CD4-positive, alpha-beta T cell treated with Interleukin-4 for 1 hour (primary cell): ENCODE results near the gene ARCN1.
"Not testable (repeated sequence)": the region's sequence is repeated elsewhere in the genome, so short reads cannot be mapped to it uniquely, and the experiment has no call there.

Experiments
- DNase-seq, 2 donors: peaks; one replicate each; pipeline ENCODE4 v3.0.0-alpha.2; 2020 to 2022

The ARCN1 gene

GRCh38 chr11:118606157-118606843, 34.1 kb downstream of the ARCN1 start:
- DNase-seq, result no peak

- DNase-seq, result no peak
These were observed 34.6 kb downstream of the ARCN1 start for GRCh38 chr11:118606844-118607228.

- peak; percentile 56 to 58 for DNase-seq
These were observed 35.5 kb downstream of the ARCN1 start, which contains the start of gene PHLDB1 for GRCh38 chr11:118607401-118608359. Gene PHLDB1, plus strand, starts transcription at chr11:118607615. Its CDS starts 6,222 bp downstream, at chr11:118613837.

- peak; percentile 86 to 90 for DNase-seq
These were observed 36.4 kb downstream of the ARCN1 start for GRCh38 chr11:118608360-118609227.

- peak; percentile 30 to 38 for DNase-seq
These were observed 37.4 kb downstream of the ARCN1 start for GRCh38 chr11:118609380-118610224.

- DNase-seq, result peak in 1 of 2 donors; percentile 1
These were observed 38.1 kb downstream of the ARCN1 start for GRCh38 chr11:118610225-118610772.

- peak; percentile 82 to 87 for DNase-seq
These were observed 38.7 kb downstream of the ARCN1 start for GRCh38 chr11:118610773-118611432.

GRCh38 chr11:118611433-118611795, 39.2 kb downstream of the ARCN1 start:
- not testable (repeated sequence) for DNase-seq

- no peak for DNase-seq
These were observed 40.2 kb downstream of the ARCN1 start for GRCh38 chr11:118612378-118612777.

- no peak for DNase-seq
These were observed 42.3 kb downstream of the ARCN1 start for GRCh38 chr11:118614511-118614910.

- no peak for DNase-seq
These were observed 43.2 kb downstream of the ARCN1 start for GRCh38 chr11:118615282-118615975.

- no peak for DNase-seq
These were observed 43.8 kb downstream of the ARCN1 start for GRCh38 chr11:118615976-118616371.

GRCh38 chr11:118618115-118618990, 46.1 kb downstream of the ARCN1 start:
- no peak for DNase-seq

GRCh38 chr11:118618991-118619375, 46.8 kb downstream of the ARCN1 start:
- DNase-seq, result no peak

- DNase-seq, result peak in 1 of 2 donors; percentile 32
These were observed 47.4 kb downstream of the ARCN1 start for GRCh38 chr11:118619444-118620197.

GRCh38 chr11:118620529-118621070, 48.4 kb downstream of the ARCN1 start:
- no peak for DNase-seq

- DNase-seq, result peak; percentile 19 to 21
These were observed 49.0 kb downstream of the ARCN1 start for GRCh38 chr11:118621071-118621783.
